HG03520 (cell line): ENCODE data around the gene UMODL1.

Experiments
- ATAC-seq: cut with Tn5 transposase; IDR thresholded peaks from one replicate; pipeline ENCODE4 v1.9.1; 2021; ENCODE audit warnings: mild to moderate bottlenecking, moderate library complexity; ENCODE audit not compliant: unreplicated experiment

Gene UMODL1

GRCh38 chr21:42145569-42146272 is 74.6 kb downstream of the UMODL1 start:
- ATAC-seq: no peak

DNA sequence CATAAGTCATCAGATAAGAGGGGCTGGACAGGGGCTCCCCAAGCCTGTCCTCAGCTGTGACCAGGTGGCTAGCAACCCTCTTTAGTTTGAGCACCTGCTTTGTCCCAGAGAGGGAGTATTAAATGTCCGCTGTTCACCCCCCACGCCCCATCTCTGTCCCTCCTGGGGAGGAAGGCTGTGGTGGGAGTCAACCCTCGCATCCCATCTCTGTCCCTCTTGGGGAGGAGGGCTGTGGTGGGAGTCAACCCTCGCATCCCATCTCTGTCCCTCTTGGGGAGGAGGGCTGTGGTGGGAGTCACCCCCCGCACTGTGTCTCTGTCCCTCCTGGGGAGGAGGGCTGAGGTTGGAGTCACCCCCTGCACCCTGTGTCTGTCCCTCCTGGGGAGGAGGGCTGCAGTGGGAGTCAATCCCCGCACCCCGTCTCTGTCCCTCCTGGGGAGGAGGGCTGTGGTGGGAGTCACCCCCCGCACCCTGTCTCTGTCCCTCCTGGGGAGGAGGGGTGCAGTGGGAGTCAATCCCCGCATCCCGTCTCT is 75.2 kb downstream of the UMODL1 start:
- ATAC-seq: no peak

DNA sequence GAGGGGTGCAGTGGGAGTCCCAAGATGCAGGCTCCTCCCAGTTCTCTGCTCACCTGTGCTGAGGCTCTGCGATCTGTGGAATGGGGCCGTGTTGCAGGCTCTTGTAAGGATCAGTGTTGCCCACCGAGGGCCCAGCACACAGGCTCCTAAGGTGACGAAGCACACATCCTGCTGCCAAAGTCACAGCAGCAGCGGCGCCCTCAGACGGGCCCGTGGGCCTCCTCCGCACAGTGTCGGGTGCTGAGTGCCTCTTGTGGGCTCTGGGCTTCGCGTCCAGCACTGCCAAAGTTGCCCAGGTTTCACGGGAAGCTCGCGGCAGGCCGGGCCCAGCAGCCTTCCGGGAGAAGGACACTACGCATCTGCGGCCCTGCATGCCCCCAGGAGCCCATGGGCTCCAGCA is 75.7 kb downstream of the UMODL1 start:
- no peak for ATAC-seq

DNA sequence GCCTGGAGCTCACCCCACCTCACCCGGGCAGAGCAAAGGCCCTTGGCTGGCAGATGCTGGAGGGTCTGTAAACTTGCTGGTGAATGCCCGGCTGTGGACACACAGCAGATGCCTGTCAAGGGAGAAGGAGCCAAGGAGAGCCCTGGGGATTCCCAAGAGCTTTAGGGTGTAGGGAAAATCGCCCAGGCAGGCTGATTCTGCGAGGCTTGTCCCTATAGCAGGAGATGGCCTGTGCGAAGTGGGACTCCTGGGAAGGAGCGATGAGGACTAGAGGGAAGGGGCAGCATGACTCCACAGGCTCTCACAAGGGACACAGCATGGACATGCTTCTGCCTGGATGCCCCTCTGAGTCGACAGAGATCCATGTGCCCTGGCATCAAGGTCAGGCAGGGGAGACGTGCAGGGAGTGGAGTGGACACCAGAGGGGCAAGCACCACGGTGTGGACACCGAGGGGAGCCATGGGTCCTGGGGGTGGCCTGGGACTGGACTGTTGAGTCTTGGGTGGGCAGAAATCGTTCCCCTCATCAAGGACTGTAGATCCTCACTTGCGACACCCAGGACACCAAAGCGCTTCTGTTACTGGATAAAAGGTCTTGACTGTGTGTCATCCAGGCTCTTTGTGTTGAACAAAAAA is 76.4 kb downstream of the UMODL1 start:
- ATAC-seq: no peak

- no peak for ATAC-seq
Observed at GRCh38 chr21:42148097-42148496, 77.0 kb downstream of the UMODL1 start.

DNA sequence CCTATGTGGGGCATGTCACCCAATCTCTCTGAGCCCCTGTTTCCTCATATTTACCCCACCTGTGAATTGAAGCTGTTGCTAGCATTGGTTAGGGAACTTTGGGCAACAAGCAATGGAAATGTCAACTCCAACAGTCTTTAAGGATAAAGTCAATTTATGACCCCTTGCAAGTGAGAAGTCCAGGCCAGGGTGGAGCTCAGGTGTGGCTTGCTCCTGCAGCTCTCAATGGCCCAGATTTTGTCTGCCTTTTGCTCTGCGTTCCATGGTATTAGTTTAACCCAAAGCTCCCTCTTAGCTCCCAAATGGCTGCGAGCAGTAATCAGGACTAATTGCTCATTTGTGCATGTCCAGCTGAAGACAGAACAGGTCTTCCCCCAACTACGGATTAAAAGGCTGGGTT is 77.5 kb downstream of the UMODL1 start:
- no peak for ATAC-seq

DNA sequence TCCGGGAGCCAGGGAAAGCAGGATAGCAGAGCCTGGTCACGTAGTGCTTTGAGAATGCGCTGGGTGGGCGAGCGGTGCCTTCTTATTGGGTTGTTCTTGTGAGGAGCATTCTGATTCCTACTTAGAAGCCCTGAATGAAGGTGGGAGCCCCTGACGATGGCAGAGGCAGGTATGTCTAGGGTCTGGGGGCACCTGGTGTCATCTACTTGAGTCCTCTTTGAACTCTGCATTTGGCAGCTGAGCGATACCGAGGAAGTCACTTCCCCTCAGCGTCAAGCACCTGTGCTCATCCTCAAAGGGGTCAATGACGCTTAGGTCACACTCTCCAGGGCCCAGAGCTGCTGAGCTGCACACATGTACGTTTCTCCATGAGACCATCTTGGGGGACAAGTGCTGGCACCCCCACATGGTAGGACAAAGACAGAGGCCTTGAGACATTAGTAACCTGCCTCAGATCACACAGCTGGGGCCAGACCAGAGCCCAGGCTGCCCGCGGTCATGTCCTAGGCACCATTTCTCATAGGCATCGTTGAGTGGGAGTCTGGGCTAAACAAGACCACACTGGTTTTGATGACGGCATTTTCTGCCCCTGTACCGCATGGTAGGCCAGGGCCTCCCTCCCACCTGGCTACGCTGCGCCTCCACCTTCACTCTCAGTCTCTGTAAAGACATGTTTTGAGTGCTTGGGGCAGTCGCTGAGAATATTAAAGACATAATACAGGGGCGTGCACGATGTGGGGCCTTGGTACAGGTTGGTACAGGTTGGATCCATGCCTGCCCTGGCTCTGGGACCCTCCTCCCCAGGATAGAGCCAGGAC is 78.7 kb downstream of the UMODL1 start:
- ATAC-seq: no peak

- no peak for ATAC-seq
Observed at GRCh38 chr21:42150474-42151085, 79.5 kb downstream of the UMODL1 start.

DNA sequence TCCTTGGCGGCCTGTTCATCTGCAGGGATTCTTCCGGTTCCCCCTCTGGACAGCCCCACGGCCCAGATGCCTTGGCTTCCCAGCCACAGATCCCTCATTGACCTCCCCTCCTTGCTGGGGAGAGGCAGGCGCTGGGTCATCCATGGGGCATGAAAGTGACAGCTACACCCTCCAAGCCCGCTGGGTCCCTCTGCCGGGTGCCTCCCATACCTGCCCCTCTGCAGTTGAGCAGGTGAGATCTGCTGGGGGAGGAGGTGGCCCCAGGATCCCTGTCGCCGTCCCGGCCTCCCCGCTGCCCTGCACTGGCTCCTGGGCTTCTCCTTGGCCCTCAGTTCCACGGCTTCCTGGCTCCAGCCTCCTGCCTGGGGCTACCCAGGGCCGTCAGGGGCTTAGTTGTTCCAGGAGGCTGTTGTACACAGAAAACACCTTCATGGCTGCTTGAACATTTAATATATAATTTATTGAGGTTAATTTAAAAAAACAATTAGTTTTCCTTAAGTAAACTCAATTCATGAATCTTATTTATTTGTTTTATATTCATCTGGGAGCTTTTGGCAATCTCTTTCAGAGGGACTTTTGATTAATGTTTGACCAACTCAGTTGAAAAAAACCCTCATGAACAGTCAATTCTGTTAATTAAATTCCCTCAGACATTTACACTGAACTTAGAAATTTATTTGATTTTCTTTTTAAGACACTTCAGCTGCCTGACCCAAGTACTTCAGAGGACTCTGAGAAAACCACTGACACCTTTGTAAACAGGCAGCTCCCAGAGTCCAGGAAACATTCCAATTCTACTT is 80.2 kb downstream of the UMODL1 start:
- ATAC-seq: no peak

GRCh38 chr21:42151948-42152220 is 80.8 kb downstream of the UMODL1 start:
- no peak for ATAC-seq

- ATAC-seq: no peak
Observed at GRCh38 chr21:42153046-42153686, 82.0 kb downstream of the UMODL1 start.

DNA sequence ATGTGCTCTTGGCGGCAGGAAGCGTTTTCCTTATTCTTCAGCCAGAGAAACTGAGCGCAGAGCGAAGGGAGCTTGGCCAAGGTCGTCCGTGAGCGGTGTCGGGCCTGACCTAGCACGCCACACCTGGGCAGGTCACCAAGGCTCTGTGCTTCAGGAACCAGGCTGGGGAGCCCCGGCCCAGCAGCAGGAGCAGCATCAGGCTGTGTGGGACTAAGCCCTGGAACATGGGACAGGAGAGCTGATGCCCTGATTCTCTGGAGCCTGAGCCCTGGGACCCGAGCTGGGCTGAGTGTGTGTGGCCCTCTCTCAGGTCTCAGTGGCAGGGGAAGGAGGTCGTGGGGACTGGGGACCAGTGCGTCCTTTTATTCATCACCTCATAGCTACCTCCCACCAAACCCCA is 82.6 kb downstream of the UMODL1 start:
- no peak for ATAC-seq

DNA sequence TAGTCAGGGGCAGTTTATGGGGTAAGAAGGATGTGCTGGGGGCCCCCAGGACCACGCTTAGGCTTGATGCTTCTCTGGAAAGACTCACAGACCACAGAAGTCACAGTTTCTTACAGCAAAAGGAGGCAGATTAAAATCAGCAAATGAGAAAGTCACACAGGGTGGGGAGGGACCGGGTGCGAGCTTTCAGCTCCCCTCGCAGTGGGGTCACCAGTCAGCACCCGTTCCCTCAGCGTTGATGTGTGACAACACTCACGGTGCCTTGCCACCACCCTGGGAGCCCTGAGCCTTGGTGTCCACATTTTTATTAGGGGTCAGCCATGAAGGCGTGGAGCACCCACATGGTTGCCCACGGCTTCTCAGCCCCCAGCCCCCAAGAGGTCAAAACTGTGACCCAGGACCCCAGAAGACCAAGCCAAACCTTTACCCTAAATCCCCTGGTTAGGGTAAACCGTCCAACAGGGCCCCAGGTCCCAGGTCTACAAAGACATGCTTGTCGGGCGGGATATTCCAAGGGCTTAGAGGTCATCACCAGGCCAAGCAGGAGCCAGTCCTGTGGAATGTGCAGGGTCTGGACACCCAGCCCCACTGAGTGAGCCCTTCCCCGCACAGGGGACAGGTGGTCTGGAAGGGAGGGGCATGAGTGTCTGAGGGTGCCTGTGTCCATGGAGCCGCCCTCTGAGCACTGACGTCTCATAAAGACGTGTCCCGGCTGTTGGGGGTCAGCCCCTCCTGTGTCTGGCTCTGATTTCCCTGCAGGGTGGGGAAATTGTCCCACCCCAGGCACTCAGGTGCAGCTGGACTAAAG is 83.3 kb downstream of the UMODL1 start:
- no peak for ATAC-seq

DNA sequence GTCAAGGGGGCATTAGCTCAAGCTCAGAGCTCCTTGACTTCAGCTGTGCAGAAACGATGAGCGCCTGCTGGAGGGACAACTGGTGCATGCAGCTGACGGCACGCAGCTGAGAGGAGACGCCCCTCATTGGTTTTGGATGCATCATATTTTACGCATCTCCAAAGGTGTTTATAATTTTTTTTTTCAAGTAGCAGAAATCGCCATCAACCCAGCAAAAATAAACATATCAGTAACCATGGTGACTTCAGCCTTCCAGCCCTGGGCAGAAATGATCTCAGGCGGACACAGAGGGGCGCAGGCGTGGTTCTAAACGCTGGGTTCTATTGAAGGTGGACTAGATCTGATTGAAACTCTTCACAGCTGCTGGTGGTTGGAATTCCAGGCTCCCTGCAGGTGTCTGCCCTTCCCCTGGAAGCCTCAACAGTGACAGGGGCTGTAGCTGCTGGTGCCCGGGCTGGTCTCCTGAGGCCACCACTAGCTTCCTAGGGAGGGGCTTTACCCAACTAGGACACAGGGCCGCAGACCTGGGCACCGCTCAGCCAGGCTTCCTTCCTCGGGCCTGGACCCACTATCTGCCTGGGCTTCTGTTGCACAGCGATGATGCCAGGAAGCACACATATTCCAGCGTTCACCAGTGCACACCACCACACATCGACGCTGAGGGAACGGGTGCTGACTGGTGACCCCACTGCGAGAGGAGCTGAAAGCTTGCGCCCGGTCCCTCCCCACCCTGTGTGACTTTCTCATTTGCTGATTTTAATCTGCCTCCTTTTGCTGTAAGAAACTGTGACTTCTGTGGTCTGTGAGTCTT is 84.1 kb downstream of the UMODL1 start:
- no peak for ATAC-seq

DNA sequence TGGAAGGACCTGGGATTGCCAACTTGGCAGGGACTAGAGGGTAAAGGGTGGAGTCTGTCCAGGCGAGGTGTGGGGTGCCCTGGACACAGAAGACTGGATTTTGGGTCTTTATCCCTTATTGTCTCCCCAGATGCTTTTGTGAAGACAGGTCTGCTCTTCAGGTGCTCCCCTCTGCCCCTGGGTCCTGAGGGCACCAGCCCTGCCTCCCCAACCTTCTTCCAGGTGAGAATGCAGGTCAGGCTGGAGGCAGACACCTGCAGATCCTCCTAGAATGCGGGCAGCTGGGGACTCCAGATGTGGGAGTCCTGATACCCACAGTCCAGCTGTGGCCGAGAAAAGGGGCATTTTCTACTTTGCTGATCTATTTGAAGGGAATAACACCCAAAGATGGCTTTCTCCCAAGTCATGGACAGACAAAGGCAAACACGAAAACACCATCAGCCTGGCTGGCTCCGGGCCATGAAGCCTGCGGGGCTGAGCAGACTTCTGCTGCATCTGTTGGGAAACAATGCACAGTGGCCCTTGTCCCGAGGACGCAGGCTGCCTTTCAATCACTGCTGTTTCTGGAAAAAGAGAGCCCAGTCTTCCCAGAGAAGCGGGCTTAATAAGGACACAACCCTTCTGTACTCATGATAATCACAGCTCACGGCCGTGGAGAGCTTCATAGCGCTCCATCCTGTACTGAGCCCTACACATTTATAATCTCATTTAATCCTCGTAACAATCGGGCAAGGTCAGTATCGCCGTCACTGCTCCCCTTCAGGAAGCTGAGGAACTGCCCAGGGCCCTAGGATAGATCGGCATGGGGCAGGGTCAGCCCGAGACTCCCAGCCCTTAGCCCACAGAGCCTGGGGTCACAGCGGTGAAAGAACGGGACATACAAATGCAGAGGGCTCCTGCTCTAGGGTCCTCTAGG is 85.8 kb downstream of the UMODL1 start:
- no peak for ATAC-seq

GRCh38 chr21:42157606-42158310 is 86.6 kb downstream of the UMODL1 start:
- ATAC-seq: no peak

- ATAC-seq: no peak
Observed at GRCh38 chr21:42158846-42159245, 87.7 kb downstream of the UMODL1 start.
